ENCODE measurements around the gene TMEM130. TPM values are rescaled to one million over a fixed set of nuclear protein-coding genes. Genes with fewer than 3 reads are reported as not detected.

The TMEM130 gene
- total RNA-seq, 4 donors from 2014 or later, result 1.6 TPM; not detected in 3

GRCh38 chr7:98910427-98910826, 40.6 kb upstream of the TMEM130 start:
- no peaks in the 10 kb centered on the region for H3K4me1 ChIP-seq
- TF ChIP-seq, protein P1, sequence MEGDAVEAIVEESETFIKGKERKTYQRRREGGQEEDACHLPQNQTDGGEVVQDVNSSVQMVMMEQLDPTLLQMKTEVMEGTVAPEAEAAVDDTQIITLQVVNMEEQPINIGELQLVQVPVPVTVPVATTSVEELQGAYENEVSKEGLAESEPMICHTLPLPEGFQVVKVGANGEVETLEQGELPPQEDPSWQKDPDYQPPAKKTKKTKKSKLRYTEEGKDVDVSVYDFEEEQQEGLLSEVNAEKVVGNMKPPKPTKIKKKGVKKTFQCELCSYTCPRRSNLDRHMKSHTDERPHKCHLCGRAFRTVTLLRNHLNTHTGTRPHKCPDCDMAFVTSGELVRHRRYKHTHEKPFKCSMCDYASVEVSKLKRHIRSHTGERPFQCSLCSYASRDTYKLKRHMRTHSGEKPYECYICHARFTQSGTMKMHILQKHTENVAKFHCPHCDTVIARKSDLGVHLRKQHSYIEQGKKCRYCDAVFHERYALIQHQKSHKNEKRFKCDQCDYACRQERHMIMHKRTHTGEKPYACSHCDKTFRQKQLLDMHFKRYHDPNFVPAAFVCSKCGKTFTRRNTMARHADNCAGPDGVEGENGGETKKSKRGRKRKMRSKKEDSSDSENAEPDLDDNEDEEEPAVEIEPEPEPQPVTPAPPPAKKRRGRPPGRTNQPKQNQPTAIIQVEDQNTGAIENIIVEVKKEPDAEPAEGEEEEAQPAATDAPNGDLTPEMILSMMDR (IDR thresholded peaks at IDR 0.05), result no peak
- TF ChIP-seq POLR2A (IDR thresholded peaks at IDR 0.05), result no peak
- no peaks in the 10 kb centered on the region for H3K27me3 ChIP-seq
- no peak overlapping the region for H3K27ac ChIP-seq
- H3K36me3 ChIP-seq, result peaks cover 0 to 98% (median 3%) of the 10 kb centered on the region in 3 donors
- no peak for DNase-seq
- H3K9me3 ChIP-seq, result no peaks in the 10 kb centered on the region
- H3K4me3 ChIP-seq, result no peak overlapping the region

DNA sequence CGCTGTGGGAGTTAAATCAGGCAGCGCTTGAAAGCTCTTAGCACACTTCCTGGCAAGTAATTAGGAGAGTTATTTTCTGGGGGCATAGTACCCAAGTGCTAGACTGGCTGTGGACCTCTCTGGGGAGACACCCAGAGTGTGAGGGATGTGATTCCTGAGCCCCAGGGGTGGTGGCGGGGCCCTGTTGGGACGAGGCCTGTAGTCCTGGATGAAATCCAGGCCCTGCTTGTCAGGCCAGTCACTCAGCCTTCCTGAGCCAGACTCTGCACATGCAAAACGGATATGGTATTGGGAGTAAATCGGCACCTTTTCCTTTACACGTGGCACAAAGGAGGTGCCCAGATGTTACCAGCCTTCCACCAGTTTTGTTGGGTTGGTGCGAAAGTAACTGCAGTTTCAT, 39.7 kb upstream of the TMEM130 start:
- Histone ChIP-seq H3K27me3 (no peaks in the 10 kb centered on the region), H3K9me3 (no peaks in the 10 kb centered on the region), H3K27ac (no peak overlapping the region), H3K4me1 (no peaks in the 10 kb centered on the region), H3K36me3 (peaks cover 0 to 99% (median 3%) of the 10 kb centered on the region in 3 donors), H3K4me3 (no peak overlapping the region)
- no peak for DNase-seq
- TF ChIP-seq, protein P1 (IDR thresholded peaks at IDR 0.05), result no peak
- TF ChIP-seq POLR2A (IDR thresholded peaks at IDR 0.05), result no peak

DNA sequence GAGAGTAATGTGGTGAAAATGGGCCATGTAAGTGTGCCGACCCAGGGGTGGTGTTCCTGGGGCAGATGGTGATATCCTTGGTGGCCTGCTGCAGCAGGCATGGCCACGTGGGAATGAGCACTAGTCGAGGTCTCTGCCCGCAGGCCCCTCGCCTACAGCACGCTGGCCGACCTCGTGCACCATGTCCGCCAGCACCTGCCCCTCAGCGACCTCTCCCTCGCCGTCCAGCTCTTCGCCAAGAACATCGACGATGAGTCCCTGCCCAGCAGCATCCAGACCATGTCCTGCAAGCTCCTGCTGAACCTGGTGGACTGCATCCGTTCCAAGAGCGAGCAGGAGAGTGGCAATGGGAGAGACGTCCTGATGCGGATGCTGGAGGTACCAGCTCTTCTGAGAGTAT, 38.8 kb upstream of the TMEM130 start:
- H3K9me3 ChIP-seq, result no peaks in the 10 kb centered on the region
- no peak overlapping the region for H3K4me3 ChIP-seq
- no peak for DNase-seq
- no peaks in the 10 kb centered on the region for H3K27me3 ChIP-seq
- peaks cover 0 to 99% (median 3%) of the 10 kb centered on the region in 3 donors for H3K36me3 ChIP-seq
- H3K27ac ChIP-seq, result no peak overlapping the region
- TF ChIP-seq POLR2A (IDR thresholded peaks at IDR 0.05), result no peak
- TF ChIP-seq, protein P1 (IDR thresholded peaks at IDR 0.05), result no peak
- no peaks in the 10 kb centered on the region for H3K4me1 ChIP-seq

DNA sequence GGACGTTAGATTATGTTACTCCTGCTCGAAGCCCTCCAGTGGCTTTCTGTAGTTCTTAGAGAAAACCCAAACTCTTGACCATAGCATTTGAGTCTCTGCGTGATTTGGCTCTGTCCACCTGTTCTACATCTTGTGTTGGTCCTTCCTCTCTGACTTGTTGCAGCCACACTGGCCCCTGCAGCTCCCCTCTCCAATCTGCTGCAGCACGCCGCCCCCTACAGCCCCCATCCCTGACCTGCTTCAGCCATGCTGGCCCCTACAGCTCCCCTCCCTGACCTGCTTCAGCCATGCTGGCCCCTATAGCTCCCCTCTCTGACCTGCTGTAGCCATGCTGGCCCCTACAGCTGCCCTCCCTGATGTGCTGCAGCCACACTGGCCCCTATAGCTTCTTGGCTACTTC, 37.8 kb upstream of the TMEM130 start:
- Histone ChIP-seq H3K9me3 (no peaks in the 10 kb centered on the region), H3K4me1 (no peaks in the 10 kb centered on the region), H3K4me3 (no peak overlapping the region), H3K27me3 (no peaks in the 10 kb centered on the region), H3K27ac (no peak overlapping the region), H3K36me3 (peaks cover 0 to 100% (median 3%) of the 10 kb centered on the region in 3 donors)
- no peak for DNase-seq
- TF ChIP-seq, protein P1 (IDR thresholded peaks at IDR 0.05), result no peak
- no peak for TF ChIP-seq POLR2A (IDR thresholded peaks at IDR 0.05)

GRCh38 chr7:98903246-98903645, 33.4 kb upstream of the TMEM130 start:
- H3K36me3 ChIP-seq, result peaks cover 0 to 99% (median 0%) of the 10 kb centered on the region in 3 donors
- no peaks in the 10 kb centered on the region for H3K9me3 ChIP-seq
- no peak overlapping the region for H3K27ac ChIP-seq
- H3K4me1 ChIP-seq, result no peaks in the 10 kb centered on the region
- H3K27me3 ChIP-seq, result no peaks in the 10 kb centered on the region
- DNase-seq, result no peak
- TF ChIP-seq, protein P1 (IDR thresholded peaks at IDR 0.05), result no peak
- no peak for TF ChIP-seq POLR2A (IDR thresholded peaks at IDR 0.05)
- H3K4me3 ChIP-seq, result no peak overlapping the region

DNA sequence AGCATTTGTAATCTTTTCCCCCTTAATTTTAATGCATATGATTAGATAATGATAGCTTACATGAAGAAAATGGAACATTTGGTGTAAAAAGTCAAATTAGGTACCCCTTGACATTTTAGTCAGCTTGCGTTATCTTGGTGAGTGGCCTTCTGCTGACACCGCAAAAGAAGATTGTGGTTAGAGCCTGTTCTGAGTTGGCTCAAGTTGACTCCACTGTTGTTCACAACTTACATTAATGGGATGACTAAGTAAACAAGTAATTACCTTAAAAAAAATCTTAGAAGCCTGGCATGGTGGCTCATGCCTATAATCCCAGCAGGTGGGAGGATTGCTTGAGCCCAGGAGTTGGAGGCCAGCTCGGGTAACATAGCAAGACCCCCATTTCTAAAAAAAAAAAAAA, 32.7 kb upstream of the TMEM130 start:
- TF ChIP-seq, protein P1 (IDR thresholded peaks at IDR 0.05), result no peak
- TF ChIP-seq POLR2A (IDR thresholded peaks at IDR 0.05), result no peak
- no peak overlapping the region for H3K27ac ChIP-seq
- no peaks in the 10 kb centered on the region for H3K9me3 ChIP-seq
- H3K36me3 ChIP-seq, result peaks cover 0 to 99% (median 0%) of the 10 kb centered on the region in 3 donors
- no peaks in the 10 kb centered on the region for H3K4me1 ChIP-seq
- no peaks in the 10 kb centered on the region for H3K27me3 ChIP-seq
- no peak overlapping the region for H3K4me3 ChIP-seq
- DNase-seq, result no peak

All from Peyer's patch (tissue), 4 donors.